OCI-LY3 (cell line): ENCODE results near the gene BRAF.

Experiments
- H2AFZ ChIP-seq: fragments of 200-600, 300-600 bp; shearing (Covaris generic); 2 replicates; pipeline ENCODE4 v1.6.0; 2014; ENCODE audit warnings: antibody characterized with exemption, low read depth, low read length
- H3K27ac ChIP-seq: fragments of 200-600, 300-600 bp; sonication (generic); 2 replicates; pipeline ENCODE4 v1.5.1; 2014; ENCODE audit warnings: mild to moderate bottlenecking, low read length, moderate library complexity, mixed read lengths
- H3K27me3 ChIP-seq: fragments of 200-600, 300-600 bp; sonication (generic); 2 replicates; pipeline ENCODE4 v1.6.1; 2014; ENCODE audit warnings: low read depth, low read length, mixed read lengths
- H3K36me3 ChIP-seq: fragments of 200-600, 300-600 bp; sonication (generic); replicated peaks from 2 replicates; pipeline ENCODE3; 2014; ENCODE audit warnings: low read depth, low read length, mixed read lengths
- H3K4me1 ChIP-seq: fragments of 300-600, 200-600 bp; sonication (generic); 2 replicates; pipeline ENCODE4 v1.6.1; 2014; ENCODE audit warnings: low read length, mixed read lengths
- H3K4me2 ChIP-seq: fragments of 200-600, 300-600 bp; sonication (generic); 2 replicates; pipeline ENCODE4 v1.6.1; 2014; ENCODE audit warnings: low read length, mixed read lengths
- H3K4me3 ChIP-seq: fragments of 300-600, 200-600 bp; sonication (generic); 2 replicates; pipeline ENCODE4 v1.5.1; 2014; ENCODE audit warnings: antibody characterized with exemption, mild to moderate bottlenecking, low read length, moderate library complexity
- H3K79me2 ChIP-seq: fragments of 300-600, 200-600 bp; shearing (Covaris generic); 2 replicates; pipeline ENCODE4 v1.6.1; 2014; ENCODE audit warnings: mild to moderate bottlenecking, low read length, mixed read lengths
- H3K9ac ChIP-seq: fragments of 300-600, 200-600 bp; shearing (Covaris generic); 2 replicates; pipeline ENCODE4 v1.6.0; 2014; ENCODE audit warnings: mild to moderate bottlenecking, low read length, moderate library complexity
- H3K9me3 ChIP-seq: fragments of 200-600, 300-600 bp; shearing (Covaris generic); 2 replicates; pipeline ENCODE4 v1.6.1; 2014; ENCODE audit warnings: low read length, mixed read lengths; ENCODE audit not compliant: insufficient read depth
- H4K20me1 ChIP-seq: fragments of 200-600, 300-600 bp; sonication (generic); 2 replicates; pipeline ENCODE4 v1.6.1; 2016; ENCODE audit warnings: low read length, mixed read lengths; ENCODE audit not compliant: insufficient read depth
- CTCF ChIP-seq: fragments of 200-600, 300-600 bp; sonication (generic); IDR thresholded peaks from 2 replicates; pipeline ENCODE4 v1.5.1; 2014; ENCODE audit warnings: antibody characterized with exemption, low read length, low read depth
- EZH2phosphoT487 ChIP-seq: fragments of 200-600 bp; shearing (Covaris generic); IDR thresholded peaks from 2 replicates; pipeline ENCODE4 v1.6.1; 2018; ENCODE audit warnings: antibody characterized with exemption, mixed run types, low read depth

BRAF gene

DNA sequence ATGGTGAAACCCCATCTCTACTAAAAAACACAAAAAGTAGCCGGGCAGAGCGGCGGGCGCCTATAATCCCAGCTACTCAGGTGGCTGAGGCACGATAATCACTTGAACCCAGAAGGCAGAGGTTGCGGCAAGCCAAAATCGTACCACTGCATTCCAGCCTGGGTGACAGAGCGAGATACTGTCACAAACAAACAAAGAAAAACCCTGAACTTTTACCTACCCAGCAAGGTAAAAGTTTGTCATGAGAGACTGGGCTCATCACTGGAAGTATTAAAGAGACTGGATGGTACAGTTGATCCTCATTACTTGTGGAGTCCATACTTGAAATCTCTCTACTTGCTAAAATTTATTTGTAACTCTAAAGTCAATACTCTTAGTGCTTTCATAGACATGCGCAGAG lies 114.3 kb downstream of the BRAF start:
- H3K36me3 ChIP-seq = peaks cover 2% of the 10 kb centered on the region
- no peaks in the 10 kb centered on the region for H3K27me3 ChIP-seq
- H3K9me3 ChIP-seq = no peaks in the 10 kb centered on the region
- H4K20me1 ChIP-seq = peaks cover 12% of the 10 kb centered on the region
- H3K4me3 ChIP-seq = no peak overlapping the region
- H3K27ac ChIP-seq = no peak overlapping the region
- H3K4me1 ChIP-seq = 0 out of 2 replicates have a peak, but pooled peaks cover 4% of the 10 kb centered on the region
- no peak overlapping the region for H3K9ac ChIP-seq
- no peaks in the 10 kb centered on the region for H3K79me2 ChIP-seq
- TF ChIP-seq CTCF (no peak), EZH2phosphoT487 (no peak)
- H3K4me2 ChIP-seq = no peak overlapping the region
- no peak overlapping the region for H2AFZ ChIP-seq

DNA sequence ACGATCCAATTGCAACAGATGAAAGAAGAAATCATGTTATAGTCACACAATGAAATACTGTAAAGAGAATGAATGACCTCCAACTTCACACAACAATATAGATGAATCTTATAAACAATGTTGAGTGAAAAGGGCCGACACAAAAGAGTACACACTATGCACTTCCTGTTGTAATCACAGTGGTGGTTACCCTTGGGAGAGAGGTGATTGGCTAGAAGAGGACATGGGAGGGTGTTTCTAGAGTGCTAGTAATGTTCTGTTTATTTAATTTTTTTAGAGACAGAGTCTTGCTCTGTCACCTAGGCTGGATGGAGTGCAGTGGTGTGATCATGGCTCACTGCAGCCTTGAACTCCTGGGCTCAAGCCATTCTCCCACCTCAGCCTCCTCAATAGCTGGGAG lies 145.8 kb downstream of the BRAF start:
- H3K36me3 ChIP-seq = peaks cover 14% of the 10 kb centered on the region
- no peaks in the 10 kb centered on the region for H3K9me3 ChIP-seq
- TF ChIP-seq EZH2phosphoT487 (no peak), CTCF (no peak)
- H3K4me2 ChIP-seq = no peak overlapping the region
- no peak overlapping the region for H2AFZ ChIP-seq
- no peaks in the 10 kb centered on the region for H3K79me2 ChIP-seq
- H3K27me3 ChIP-seq = no peaks in the 10 kb centered on the region
- H3K4me1 ChIP-seq = no peaks in the 10 kb centered on the region
- no peak overlapping the region for H3K9ac ChIP-seq
- no peak overlapping the region for H3K27ac ChIP-seq
- no peaks in the 10 kb centered on the region for H4K20me1 ChIP-seq
- no peak overlapping the region for H3K4me3 ChIP-seq

- no peaks in the 10 kb centered on the region for H3K4me1 ChIP-seq
- H3K79me2 ChIP-seq = no peaks in the 10 kb centered on the region
- peaks cover 14% of the 10 kb centered on the region for H3K36me3 ChIP-seq
- H2AFZ ChIP-seq = no peak overlapping the region
- no peak for TF ChIP-seq CTCF
- no peak for TF ChIP-seq EZH2phosphoT487
- no peak overlapping the region for H3K9ac ChIP-seq
- no peaks in the 10 kb centered on the region for H4K20me1 ChIP-seq
- no peaks in the 10 kb centered on the region for H3K9me3 ChIP-seq
- H3K4me2 ChIP-seq = no peak overlapping the region
- H3K4me3 ChIP-seq = no peak overlapping the region
- no peaks in the 10 kb centered on the region for H3K27me3 ChIP-seq
- H3K27ac ChIP-seq = no peak overlapping the region
Measured at GRCh38 chr7:140778568-140778967, 146.2 kb downstream of the BRAF start.

GRCh38 chr7:140774371-140774770 lies 150.4 kb downstream of the BRAF start:
- Histone ChIP-seq H4K20me1 (no peaks in the 10 kb centered on the region), H3K36me3 (peaks cover 14% of the 10 kb centered on the region), H3K27me3 (no peaks in the 10 kb centered on the region), H3K79me2 (no peaks in the 10 kb centered on the region), H3K9me3 (no peaks in the 10 kb centered on the region), H3K4me2 (no peak overlapping the region), H2AFZ (no peak overlapping the region), H3K4me3 (no peak overlapping the region), H3K27ac (no peak overlapping the region), H3K4me1 (no peaks in the 10 kb centered on the region), H3K9ac (no peak overlapping the region)
- no peak for TF ChIP-seq EZH2phosphoT487
- no peak for TF ChIP-seq CTCF
